Effector memory CD4-positive, alpha-beta T cell (primary cell): Measurements from ENCODE around the gene IQUB.
"Not testable (repeated sequence)": the region's sequence is repeated elsewhere in the genome, so short reads cannot be mapped to it uniquely, and the experiment has no call there.

ENCODE experiments used
- DNase-seq, 3 donors: peaks; one replicate each; pipeline ENCODE4 v3.0.0-alpha.2; 2020
- H3K27ac ChIP-seq: 2 replicates; pipeline ENCODE4 v1.7.0; 2013; ENCODE audit warnings: mild to moderate bottlenecking, low read length, moderate library complexity; ENCODE audit not compliant: insufficient read depth, poor library complexity, severe bottlenecking
- H3K27me3 ChIP-seq: replicated peaks from 2 replicates; pipeline ENCODE4 v1.7.0; 2013; ENCODE audit warnings: mild to moderate bottlenecking, low read length; ENCODE audit not compliant: insufficient read depth, control insufficient read depth, poor library complexity, severe bottlenecking
- H3K36me3 ChIP-seq: 2 replicates; pipeline ENCODE4 v1.7.0; 2013; ENCODE audit warnings: mild to moderate bottlenecking, low read length, moderate library complexity; ENCODE audit not compliant: control insufficient read depth, insufficient read depth
- H3K4me1 ChIP-seq: 2 replicates; pipeline ENCODE4 v1.7.0; 2013; ENCODE audit warnings: low read length, mild to moderate bottlenecking; ENCODE audit not compliant: control insufficient read depth, insufficient read depth, poor library complexity, severe bottlenecking
- H3K4me3 ChIP-seq: 2 replicates; pipeline ENCODE4 v1.7.0; 2013; ENCODE audit warnings: low read length, low read depth, mild to moderate bottlenecking; ENCODE audit not compliant: insufficient read depth, poor library complexity, severe bottlenecking
- H3K9me3 ChIP-seq: 2 replicates; pipeline ENCODE4 v1.7.0; 2013; ENCODE audit warnings: mild to moderate bottlenecking, low read length, moderate library complexity; ENCODE audit not compliant: control insufficient read depth

Gene IQUB

GRCh38 chr7:123532343-123532742 is 2.1 kb downstream of the IQUB start:
- H3K4me3 ChIP-seq, H3K27me3 ChIP-seq, H3K9me3 ChIP-seq, H3K4me1 ChIP-seq, H3K36me3 ChIP-seq, DNase-seq, H3K27ac ChIP-seq: not testable (repeated sequence)

GRCh38 chr7:123530035-123530591 is 4.3 kb downstream of the IQUB start:
- DNase-seq, H3K27me3 ChIP-seq, H3K27ac ChIP-seq: not testable (repeated sequence)

GRCh38 chr7:123528265-123528664 is 6.1 kb downstream of the IQUB start:
- Histone ChIP-seq H3K27me3 (no peaks in the 10 kb centered on the region), H3K4me1 (no peaks in the 10 kb centered on the region), H3K27ac (no peak overlapping the region), H3K36me3 (no peaks in the 10 kb centered on the region), H3K9me3 (no peaks in the 10 kb centered on the region), H3K4me3 (no peak overlapping the region)
- DNase-seq, result no peak

More at GRCh38 chr7:123530035-123530591, 4.3 kb downstream of the IQUB start:
- not testable (repeated sequence) for H3K36me3 ChIP-seq, H3K9me3 ChIP-seq, H3K4me1 ChIP-seq, H3K4me3 ChIP-seq

GRCh38 chr7:123527712-123528225 is 6.6 kb downstream of the IQUB start:
- not testable (repeated sequence) for H3K36me3 ChIP-seq, H3K27me3 ChIP-seq, H3K4me3 ChIP-seq, H3K27ac ChIP-seq, H3K9me3 ChIP-seq, H3K4me1 ChIP-seq, DNase-seq

- H3K27me3 ChIP-seq, H3K27ac ChIP-seq, H3K9me3 ChIP-seq, DNase-seq, H3K4me1 ChIP-seq, H3K4me3 ChIP-seq, H3K36me3 ChIP-seq: not testable (repeated sequence)
Observed at GRCh38 chr7:123526533-123526932, 7.9 kb downstream of the IQUB start.

- no peak overlapping the region for H3K27ac ChIP-seq
- no peak overlapping the region for H3K4me3 ChIP-seq
- H3K9me3 ChIP-seq, result no peaks in the 10 kb centered on the region
- H3K27me3 ChIP-seq, result no peaks in the 10 kb centered on the region
- no peak for DNase-seq
- no peaks in the 10 kb centered on the region for H3K36me3 ChIP-seq
- no peaks in the 10 kb centered on the region for H3K4me1 ChIP-seq
Observed at GRCh38 chr7:123522066-123522465, 12.3 kb downstream of the IQUB start.

- Histone ChIP-seq H3K27ac (no peak overlapping the region), H3K9me3 (no peaks in the 10 kb centered on the region), H3K36me3 (no peaks in the 10 kb centered on the region), H3K27me3 (no peaks in the 10 kb centered on the region), H3K4me3 (no peak overlapping the region), H3K4me1 (no peaks in the 10 kb centered on the region)
- no peak for DNase-seq
Observed at GRCh38 chr7:123505221-123505620, 29.2 kb downstream of the IQUB start.

- DNase-seq, result no peak
- H3K27ac ChIP-seq, result no peak overlapping the region
- no peaks in the 10 kb centered on the region for H3K9me3 ChIP-seq
- H3K4me1 ChIP-seq, result no peaks in the 10 kb centered on the region
- no peaks in the 10 kb centered on the region for H3K27me3 ChIP-seq
- no peak overlapping the region for H3K4me3 ChIP-seq
- no peaks in the 10 kb centered on the region for H3K36me3 ChIP-seq
Observed at GRCh38 chr7:123502201-123502600, 32.2 kb downstream of the IQUB start.

- no peak overlapping the region for H3K27ac ChIP-seq
- DNase-seq, result no peak
- H3K9me3 ChIP-seq, result no peaks in the 10 kb centered on the region
- H3K36me3 ChIP-seq, result no peaks in the 10 kb centered on the region
- no peaks in the 10 kb centered on the region for H3K4me1 ChIP-seq
- H3K4me3 ChIP-seq, result no peak overlapping the region
- peaks cover 2% of the 10 kb centered on the region for H3K27me3 ChIP-seq
Observed at GRCh38 chr7:123500878-123501489, 33.4 kb downstream of the IQUB start.

GRCh38 chr7:123499211-123499970 is 35.0 kb downstream of the IQUB start:
- H3K9me3 ChIP-seq, result no peaks in the 10 kb centered on the region
- no peaks in the 10 kb centered on the region for H3K4me1 ChIP-seq
- no peak for DNase-seq
- peaks cover 8% of the 10 kb centered on the region for H3K27me3 ChIP-seq
- H3K27ac ChIP-seq, result no peak overlapping the region
- no peaks in the 10 kb centered on the region for H3K36me3 ChIP-seq
- H3K4me3 ChIP-seq, result no peak overlapping the region
